Middle frontal gyrus (tissue), 1 donor: ENCODE results near the gene CYFIP1.

Source experiments
- DNase-seq: peaks from one replicate; pipeline ENCODE4 v3.0.0-alpha.2; 2015; ENCODE audit warnings: low spot score; ENCODE audit errors: extremely low spot score

The CYFIP1 gene

DNA sequence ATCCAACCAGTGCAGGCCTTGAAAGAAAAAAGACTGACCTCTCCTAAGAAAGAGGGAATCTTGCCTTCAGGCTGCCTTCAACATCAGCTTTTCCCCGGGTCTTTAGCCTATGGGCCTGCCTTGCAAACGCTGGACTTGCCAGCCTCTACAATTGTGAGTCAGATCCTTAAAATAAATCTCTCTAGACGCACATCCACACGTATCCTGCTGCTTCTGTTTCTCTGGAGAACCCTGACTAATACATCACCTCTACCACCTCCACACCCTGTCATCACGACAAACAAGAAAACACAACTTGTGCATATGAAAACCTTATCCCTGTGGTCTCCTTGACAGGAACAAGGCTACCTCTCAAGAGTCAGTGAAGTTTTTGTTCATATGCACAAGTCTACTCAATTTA is 11.8 kb downstream of the CYFIP1 start:
- DNase-seq = no peak

GRCh38 chr15:22967084-22967770 is 12.9 kb downstream of the CYFIP1 start:
- DNase-seq = no peak

GRCh38 chr15:22966321-22967083 is 13.7 kb downstream of the CYFIP1 start:
- no peak for DNase-seq

DNA sequence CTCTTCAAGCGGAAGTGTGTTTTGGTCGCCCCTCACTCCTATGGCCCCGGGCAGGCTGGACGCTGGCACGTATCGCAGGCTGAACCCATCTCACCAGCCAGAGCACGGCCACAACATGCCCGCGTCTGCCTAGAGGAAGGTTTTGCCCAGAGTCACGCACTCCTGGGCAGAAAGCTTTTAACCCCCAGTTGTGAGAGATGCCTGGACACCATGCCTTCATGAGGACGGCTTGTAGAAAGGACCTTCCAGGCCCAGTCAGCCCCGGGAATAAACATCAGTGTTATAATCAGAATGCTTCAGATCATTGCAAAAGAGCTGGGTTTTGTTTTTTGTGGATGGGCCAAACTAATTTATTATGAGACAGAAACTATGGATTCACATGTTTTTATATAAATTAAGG is 16.5 kb downstream of the CYFIP1 start:
- DNase-seq = no peak

DNA sequence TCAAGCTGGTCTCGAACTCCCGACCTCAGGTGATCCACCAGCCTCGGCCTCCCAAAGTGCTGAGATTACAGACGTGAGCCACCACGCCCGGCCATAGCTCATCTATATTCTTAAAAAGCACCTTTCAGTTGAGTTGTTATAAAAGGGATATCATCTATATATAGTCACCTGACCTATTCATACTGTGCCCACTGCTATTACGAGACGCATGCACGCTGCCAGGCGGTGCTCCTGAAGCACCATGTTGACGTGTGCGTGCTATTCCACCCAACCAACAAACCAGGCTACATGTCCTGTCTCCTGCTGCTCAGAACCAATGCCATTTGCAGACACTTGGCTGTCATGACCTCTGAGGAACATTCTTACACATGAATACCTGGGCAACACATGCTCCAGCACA is 17.6 kb downstream of the CYFIP1 start:
- DNase-seq = no peak

GRCh38 chr15:22961762-22962161 is 18.4 kb downstream of the CYFIP1 start:
- DNase-seq = no peak

GRCh38 chr15:22960556-22960955 is 19.6 kb downstream of the CYFIP1 start:
- no peak for DNase-seq

GRCh38 chr15:22960126-22960525 is 20.0 kb downstream of the CYFIP1 start:
- no peak for DNase-seq

GRCh38 chr15:22959321-22960101 is 20.7 kb downstream of the CYFIP1 start:
- no peak for DNase-seq

- no peak for DNase-seq
Measured at GRCh38 chr15:22958487-22959280, 21.5 kb downstream of the CYFIP1 start.

DNA sequence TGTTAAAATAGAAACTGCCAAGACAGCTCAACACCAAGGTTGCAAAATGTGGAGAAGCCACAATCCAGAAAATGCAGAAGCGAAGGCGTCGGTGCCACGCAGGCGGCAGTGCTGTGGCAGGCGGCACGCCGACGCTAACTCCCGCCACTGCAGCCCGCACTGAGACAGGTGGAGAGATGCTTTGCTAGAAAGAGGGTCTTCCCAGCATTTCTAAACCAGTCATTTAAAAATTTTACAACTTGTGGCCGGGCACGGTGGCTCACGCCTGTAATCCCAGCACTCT is 23.2 kb downstream of the CYFIP1 start:
- DNase-seq = no peak

- no peak for DNase-seq
Measured at GRCh38 chr15:22956257-22956977, 23.8 kb downstream of the CYFIP1 start.

DNA sequence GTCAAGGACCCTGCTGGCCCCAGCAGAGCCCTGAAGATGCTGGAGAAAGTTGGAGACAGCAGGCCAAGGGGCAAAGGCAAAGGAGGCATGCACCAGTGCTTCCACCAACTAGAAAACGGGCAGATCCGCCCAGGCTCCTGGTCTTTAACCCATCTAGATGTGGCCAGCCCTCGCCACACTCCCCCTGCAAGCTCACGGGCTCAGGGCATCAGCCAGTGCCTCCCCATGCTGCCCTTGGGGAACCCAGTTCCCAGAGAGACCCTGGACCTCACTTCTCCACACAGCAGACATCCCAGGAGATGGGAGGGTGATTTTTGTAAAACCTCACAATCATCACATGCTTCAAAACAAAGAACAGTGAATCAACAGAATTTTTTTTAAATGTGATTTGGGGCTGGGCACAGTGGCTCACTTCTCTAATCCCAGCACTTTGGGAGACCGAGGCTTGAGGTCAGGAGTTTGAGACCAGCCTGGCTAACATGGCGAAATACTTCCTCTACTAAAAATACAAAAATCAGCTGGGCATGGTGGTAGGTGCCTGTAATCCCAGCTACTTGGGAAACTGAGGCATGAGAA is 24.5 kb downstream of the CYFIP1 start:
- DNase-seq = no peak

- DNase-seq = no peak
Measured at GRCh38 chr15:22954798-22955543, 25.2 kb downstream of the CYFIP1 start.

DNA sequence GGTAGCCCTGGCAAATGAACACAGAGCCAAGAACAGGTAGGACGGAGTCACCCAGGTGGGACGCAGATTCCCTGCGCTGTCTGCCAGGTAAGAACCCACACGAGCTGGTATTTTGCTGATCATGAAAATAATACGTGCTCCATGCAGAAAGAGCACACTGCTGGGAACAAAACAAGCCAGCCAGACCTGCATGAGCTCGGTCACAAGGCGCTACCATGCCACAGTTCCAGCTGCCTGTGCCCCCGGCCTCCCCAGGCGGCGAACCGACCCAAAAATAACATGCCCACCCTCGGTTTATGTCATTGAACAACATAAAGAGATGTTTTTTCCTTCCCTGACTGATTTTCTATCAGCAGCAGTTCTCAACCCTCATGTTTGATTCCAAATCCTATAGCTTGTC is 25.8 kb downstream of the CYFIP1 start:
- no peak for DNase-seq

DNA sequence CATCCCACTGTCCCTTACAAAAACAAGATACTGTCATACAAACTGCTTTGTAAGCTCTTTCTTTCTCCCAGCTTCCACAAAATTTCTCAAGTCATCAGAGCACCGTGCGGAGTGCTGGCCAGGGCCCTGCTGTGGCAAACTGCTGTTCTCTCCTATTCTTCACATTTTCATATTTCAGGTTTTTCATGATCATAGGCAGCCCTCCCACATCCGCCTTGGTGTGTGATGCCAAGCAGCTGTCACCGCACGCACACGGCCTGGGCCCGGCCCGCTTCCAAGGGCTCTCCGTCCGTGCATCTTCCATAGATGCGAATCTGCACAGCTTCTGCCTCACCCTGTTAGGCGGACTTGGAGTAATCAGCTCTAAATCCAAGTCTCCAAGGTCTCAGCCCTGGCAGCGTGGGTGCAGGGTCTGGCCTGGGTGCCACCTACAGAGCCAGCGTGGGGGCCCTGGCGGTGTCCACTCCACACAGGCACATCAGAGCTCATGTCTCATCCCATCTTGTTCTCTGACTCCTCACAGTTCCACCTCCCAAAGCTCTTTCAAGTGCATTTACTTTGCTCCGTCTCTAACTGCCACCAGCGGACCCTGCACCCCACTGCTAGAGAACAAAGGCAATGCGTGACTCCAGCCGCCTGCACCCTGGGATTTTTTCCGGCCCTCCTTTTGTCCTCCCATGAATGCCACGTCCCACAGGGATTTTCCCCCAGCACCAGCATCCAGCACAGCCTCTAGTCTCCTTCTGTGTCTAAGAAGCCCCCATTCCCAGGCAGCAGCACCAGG is 27.2 kb downstream of the CYFIP1 start:
- DNase-seq = no peak

DNA sequence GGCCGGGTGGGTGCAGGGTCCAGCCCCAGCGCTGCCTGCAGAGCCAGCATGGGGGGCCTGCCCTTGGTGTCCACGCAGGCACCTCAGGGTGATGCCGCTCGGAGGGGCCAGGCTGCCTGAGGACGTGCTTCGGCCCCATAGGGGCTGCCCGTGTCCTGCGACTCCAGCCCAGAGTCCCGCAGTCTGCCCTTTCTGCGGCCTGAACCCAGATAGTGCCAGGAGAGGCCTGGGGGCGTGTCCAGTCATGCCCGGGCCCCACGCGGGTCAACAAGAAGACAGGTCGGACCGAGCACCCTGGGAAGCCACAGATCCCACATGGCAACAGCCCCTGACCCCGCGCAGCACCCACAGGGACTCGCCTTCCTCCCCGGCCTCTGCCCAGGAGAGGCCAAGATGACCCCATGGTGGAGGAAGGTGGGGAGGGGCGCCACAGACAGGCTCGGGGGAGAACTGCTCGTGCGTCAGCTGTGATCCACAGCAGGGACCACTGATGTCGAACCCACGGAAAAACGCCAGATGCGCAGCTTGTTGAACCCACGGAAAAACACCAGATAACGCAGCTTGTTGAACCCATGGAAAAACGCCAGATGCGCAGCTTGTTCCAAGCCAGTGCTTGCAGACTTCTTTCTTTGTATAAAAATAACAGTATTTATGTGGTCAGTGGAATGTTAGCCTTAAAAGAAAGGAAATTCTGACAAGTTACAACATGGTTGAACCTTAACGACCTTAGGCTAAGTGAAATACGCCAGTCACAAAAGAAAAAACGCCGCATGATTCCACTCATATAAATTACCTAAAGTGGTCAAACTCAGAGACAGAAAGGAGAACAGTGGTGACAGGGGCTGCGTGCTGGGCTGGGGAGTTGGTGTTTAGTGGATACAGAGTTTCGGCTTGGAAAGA is 28.5 kb downstream of the CYFIP1 start:
- DNase-seq = no peak

GRCh38 chr15:22951031-22951380 is 29.2 kb downstream of the CYFIP1 start:
- no peak for DNase-seq
